ENCODE results near the gene ANKRD63. TPM values are rescaled to one million over a fixed set of nuclear protein-coding genes. Genes with fewer than 3 reads are reported as not detected.
A peak's percentile ranks its signal among the peaks of the same experiment; 100 is the strongest.

The ANKRD63 gene
- total RNA-seq, 2 donors from 2014 or later: not detected

DNA sequence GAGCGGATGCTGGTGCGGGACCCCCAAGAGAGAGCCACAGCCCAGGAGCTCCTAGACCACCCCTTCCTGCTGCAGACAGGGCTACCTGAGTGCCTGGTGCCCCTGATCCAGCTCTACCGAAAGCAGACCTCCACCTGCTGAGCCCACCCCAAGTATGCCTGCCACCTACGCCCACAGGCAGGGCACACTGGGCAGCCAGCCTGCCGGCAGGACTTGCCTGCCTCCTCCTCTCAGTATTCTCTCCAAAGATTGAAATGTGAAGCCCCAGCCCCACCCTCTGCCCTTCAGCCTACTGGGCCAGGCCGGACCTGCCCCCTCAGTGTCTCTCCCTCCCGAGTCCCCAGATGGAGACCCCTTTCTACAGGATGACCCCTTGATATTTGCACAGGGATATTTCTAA, 6.9 kb downstream of the ANKRD63 start:
- H3K36me3 ChIP-seq (replicated peaks in 1 of 2; ENCODE audit: insufficient read depth in 1 of 2, low read depth in 2 of 2): no peaks in the 10 kb centered on the region
- no peak for DNase-seq
- peaks cover 8% of the 10 kb centered on the region for H3K4me1 ChIP-seq
- H3K27me3 ChIP-seq: peaks cover 0 to 5% of the 10 kb centered on the region in 2 donors
- TF ChIP-seq POLR2A (IDR thresholded peaks at IDR 0.05): no peak
- no peak for TF ChIP-seq CTCF (IDR thresholded peaks at IDR 0.05)
- intact Hi-C loops (cut with DNase I): loop anchor here (10.0 kb wide), 1 partner anchor 231 kb away; no protein-coding TSS in a partner anchor
- H3K9me3 ChIP-seq: no peaks in the 10 kb centered on the region
- no peak overlapping the region for H3K27ac ChIP-seq
- WGBS, 2 donors: 89 to 92% methylated on average over 5 to 7 of the region's 7 CpGs
- ATAC-seq: no peak
- no peak overlapping the region for H3K4me3 ChIP-seq

- Histone ChIP-seq H3K27me3 (peaks cover 0 to under 1% of the 10 kb centered on the region in 2 donors), H3K9me3 (no peaks in the 10 kb centered on the region), H3K36me3 (replicated peaks in 1 of 2; ENCODE audit: insufficient read depth in 1 of 2, low read depth in 2 of 2) (no peaks in the 10 kb centered on the region), H3K4me3 (no peak overlapping the region), H3K4me1 (peaks cover 8% of the 10 kb centered on the region), H3K27ac (no peak overlapping the region)
- DNase-seq (no peak), ATAC-seq (no peak)
- WGBS, 2 donors: 76 to 81% methylated on average over 5 of the region's 5 CpGs
- intact Hi-C loops (cut with DNase I): loop anchor here (10.0 kb wide), 1 partner anchor 231 kb away; no protein-coding TSS in a partner anchor
- TF ChIP-seq POLR2A (IDR thresholded peaks at IDR 0.05) (no peak), CTCF (IDR thresholded peaks at IDR 0.05) (no peak)
These were observed 7.3 kb downstream of the ANKRD63 start for GRCh38 chr15:40275523-40275922.

GRCh38 chr15:40274350-40275274, 8.3 kb downstream of the ANKRD63 start:
- Histone ChIP-seq H3K4me3 (no peak overlapping the region), H3K36me3 (replicated peaks in 1 of 2; ENCODE audit: insufficient read depth in 1 of 2, low read depth in 2 of 2) (no peaks in the 10 kb centered on the region), H3K9me3 (no peaks in the 10 kb centered on the region), H3K4me1 (peaks cover 4% of the 10 kb centered on the region), H3K27ac (no peak overlapping the region), H3K27me3 (no peaks in the 10 kb centered on the region)
- no peak for TF ChIP-seq POLR2A (IDR thresholded peaks at IDR 0.05)
- peak; percentile 97 to 100 (median 100) for TF ChIP-seq CTCF (IDR thresholded peaks at IDR 0.05)
- peak; percentile 76 to 86 (median 82) for DNase-seq
- ATAC-seq: peak; percentile 79
- intact Hi-C loops (cut with DNase I): loop anchor here (5.0 to 10.0 kb wide), 2 partner anchors 52 to 230 kb away; no protein-coding TSS in a partner anchor
- WGBS, 2 donors: 46 to 59% methylated on average over 7 to 26 of the region's 26 CpGs

DNA sequence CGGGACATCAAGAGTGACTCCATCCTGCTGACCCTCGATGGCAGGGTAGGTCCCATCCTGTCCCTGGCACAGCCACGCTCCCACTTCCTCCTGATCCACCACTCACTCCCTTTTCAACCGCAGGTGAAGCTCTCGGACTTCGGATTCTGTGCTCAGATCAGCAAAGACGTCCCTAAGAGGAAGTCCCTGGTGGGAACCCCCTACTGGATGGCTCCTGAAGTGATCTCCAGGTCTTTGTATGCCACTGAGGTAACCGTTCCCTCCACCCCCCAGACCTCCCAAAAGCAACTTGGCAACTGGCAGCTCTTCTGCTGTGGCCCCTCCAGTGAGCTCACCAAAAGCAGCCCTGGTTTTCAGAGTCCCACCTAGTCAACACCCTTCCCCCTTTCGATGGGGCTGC, 9.4 kb downstream of the ANKRD63 start:
- TF ChIP-seq CTCF (IDR thresholded peaks at IDR 0.05) (no peak), POLR2A (IDR thresholded peaks at IDR 0.05) (no peak)
- Histone ChIP-seq H3K9me3 (no peaks in the 10 kb centered on the region), H3K4me1 (no peaks in the 10 kb centered on the region), H3K4me3 (no peak overlapping the region), H3K36me3 (replicated peaks in 1 of 2; ENCODE audit: insufficient read depth in 1 of 2, low read depth in 2 of 2) (no peaks in the 10 kb centered on the region), H3K27me3 (no peaks in the 10 kb centered on the region), H3K27ac (no peak overlapping the region)
- ATAC-seq (no peak), DNase-seq (no peak)
- WGBS, 2 donors: 80 to 91% methylated on average over 9 of the region's 9 CpGs
- intact Hi-C loops (cut with DNase I): loop anchor here (5.0 to 10.0 kb wide), 2 partner anchors 51 to 229 kb away; no protein-coding TSS in a partner anchor
